Measurements from ENCODE around the gene C10orf95.

DNA sequence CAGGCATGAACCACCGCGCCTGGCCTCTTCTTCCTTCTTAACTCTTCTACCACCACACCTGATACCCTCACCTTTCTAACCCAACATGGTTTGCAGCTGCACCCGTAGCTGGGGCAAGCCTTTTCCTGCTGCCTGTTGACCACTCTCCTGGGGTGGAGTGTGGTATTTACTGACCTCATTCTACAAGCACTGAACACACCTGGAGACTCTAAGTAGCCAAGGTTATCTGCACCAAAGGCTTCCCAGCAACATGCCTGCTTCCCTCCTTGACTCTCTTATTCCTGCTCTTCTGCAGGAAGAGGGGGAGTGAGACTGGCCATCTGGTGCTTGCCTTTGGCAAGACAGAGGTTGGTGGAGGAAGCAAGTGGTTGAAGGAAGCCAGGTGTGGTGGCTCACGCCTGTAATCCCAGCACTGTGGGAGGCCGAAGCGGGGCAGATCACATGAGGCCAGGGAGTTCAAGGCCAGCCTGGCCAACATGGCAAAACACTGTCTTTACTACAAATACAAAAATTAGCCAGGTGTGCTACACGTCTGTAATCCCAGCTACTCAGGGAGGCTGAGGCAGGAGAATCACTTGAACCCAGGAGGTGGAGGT, 41.1 kb upstream of the C10orf95 start:
- TF ChIP-seq, protein P1, sequence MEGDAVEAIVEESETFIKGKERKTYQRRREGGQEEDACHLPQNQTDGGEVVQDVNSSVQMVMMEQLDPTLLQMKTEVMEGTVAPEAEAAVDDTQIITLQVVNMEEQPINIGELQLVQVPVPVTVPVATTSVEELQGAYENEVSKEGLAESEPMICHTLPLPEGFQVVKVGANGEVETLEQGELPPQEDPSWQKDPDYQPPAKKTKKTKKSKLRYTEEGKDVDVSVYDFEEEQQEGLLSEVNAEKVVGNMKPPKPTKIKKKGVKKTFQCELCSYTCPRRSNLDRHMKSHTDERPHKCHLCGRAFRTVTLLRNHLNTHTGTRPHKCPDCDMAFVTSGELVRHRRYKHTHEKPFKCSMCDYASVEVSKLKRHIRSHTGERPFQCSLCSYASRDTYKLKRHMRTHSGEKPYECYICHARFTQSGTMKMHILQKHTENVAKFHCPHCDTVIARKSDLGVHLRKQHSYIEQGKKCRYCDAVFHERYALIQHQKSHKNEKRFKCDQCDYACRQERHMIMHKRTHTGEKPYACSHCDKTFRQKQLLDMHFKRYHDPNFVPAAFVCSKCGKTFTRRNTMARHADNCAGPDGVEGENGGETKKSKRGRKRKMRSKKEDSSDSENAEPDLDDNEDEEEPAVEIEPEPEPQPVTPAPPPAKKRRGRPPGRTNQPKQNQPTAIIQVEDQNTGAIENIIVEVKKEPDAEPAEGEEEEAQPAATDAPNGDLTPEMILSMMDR (IDR thresholded peaks at IDR 0.05): no peak
- TF ChIP-seq, protein P2, sequence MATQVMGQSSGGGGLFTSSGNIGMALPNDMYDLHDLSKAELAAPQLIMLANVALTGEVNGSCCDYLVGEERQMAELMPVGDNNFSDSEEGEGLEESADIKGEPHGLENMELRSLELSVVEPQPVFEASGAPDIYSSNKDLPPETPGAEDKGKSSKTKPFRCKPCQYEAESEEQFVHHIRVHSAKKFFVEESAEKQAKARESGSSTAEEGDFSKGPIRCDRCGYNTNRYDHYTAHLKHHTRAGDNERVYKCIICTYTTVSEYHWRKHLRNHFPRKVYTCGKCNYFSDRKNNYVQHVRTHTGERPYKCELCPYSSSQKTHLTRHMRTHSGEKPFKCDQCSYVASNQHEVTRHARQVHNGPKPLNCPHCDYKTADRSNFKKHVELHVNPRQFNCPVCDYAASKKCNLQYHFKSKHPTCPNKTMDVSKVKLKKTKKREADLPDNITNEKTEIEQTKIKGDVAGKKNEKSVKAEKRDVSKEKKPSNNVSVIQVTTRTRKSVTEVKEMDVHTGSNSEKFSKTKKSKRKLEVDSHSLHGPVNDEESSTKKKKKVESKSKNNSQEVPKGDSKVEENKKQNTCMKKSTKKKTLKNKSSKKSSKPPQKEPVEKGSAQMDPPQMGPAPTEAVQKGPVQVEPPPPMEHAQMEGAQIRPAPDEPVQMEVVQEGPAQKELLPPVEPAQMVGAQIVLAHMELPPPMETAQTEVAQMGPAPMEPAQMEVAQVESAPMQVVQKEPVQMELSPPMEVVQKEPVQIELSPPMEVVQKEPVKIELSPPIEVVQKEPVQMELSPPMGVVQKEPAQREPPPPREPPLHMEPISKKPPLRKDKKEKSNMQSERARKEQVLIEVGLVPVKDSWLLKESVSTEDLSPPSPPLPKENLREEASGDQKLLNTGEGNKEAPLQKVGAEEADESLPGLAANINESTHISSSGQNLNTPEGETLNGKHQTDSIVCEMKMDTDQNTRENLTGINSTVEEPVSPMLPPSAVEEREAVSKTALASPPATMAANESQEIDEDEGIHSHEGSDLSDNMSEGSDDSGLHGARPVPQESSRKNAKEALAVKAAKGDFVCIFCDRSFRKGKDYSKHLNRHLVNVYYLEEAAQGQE (IDR thresholded peaks at IDR 0.05; ENCODE audit: insufficient read depth in 1 of 2, low read depth in 2 of 2, low read length in 1 of 2): no peak

All from Panc1 (cell line).